ENCODE measurements around the gene UBIAD1. TPM values are rescaled to one million over a fixed set of nuclear protein-coding genes. Genes with fewer than 3 reads are reported as not detected.

Gene UBIAD1
- total and polyA plus RNA-seq, 2 of the 4 experiments (the other 2 are of a cell fraction): 6.3 to 9.5 TPM

- intact Hi-C loops (cut with micrococcal nuclease): no loop called here
- Histone ChIP-seq H2AFZ (replicated peaks; ENCODE audit: low read length, poor library complexity) (no peak overlapping the region), H3K9me1 (ENCODE audit: insufficient read depth, low read length) (no peaks in the 10 kb centered on the region), H3K9ac (ENCODE audit: low read depth, low read length) (no peak overlapping the region), H3K56ac (ENCODE audit: extremely low read depth, insufficient read depth, low read length) (no peak overlapping the region), H3K4me3 (ENCODE audit: insufficient read depth, low read depth, low read length) (no peak overlapping the region), H4K8ac (ENCODE audit: low read depth in 2 of 2, low read length in 2 of 2) (no peak overlapping the region), H2AK5ac (ENCODE audit: low read depth, low read length) (no peak overlapping the region), H4K91ac (ENCODE audit: insufficient read depth, low read depth, low read length) (no peak overlapping the region), H2BK120ac (ENCODE audit: low read depth, low read length) (no peak overlapping the region), H3K4me1 (ENCODE audit: control insufficient read depth, insufficient read depth, low read length) (no peaks in the 10 kb centered on the region), H4K5ac (ENCODE audit: low read depth, low read length) (no peak overlapping the region), H3K27me3 (ENCODE audit: control insufficient read depth, insufficient read depth, low read length) (no peaks in the 10 kb centered on the region), H3K4me2 (ENCODE audit: low read depth, low read length) (no peak overlapping the region), H3K23ac (ENCODE audit: low read depth, low read length) (no peak overlapping the region), H2BK15ac (ENCODE audit: low read depth, low read length) (no peak overlapping the region), H3K14ac (replicated peaks; ENCODE audit: low read depth, low read length) (no peak overlapping the region), H3K18ac (ENCODE audit: low read depth, low read length) (no peak overlapping the region), H3K9me3 (ENCODE audit: control insufficient read depth, insufficient read depth, low read length) (no peaks in the 10 kb centered on the region), H2BK5ac (ENCODE audit: low read depth, low read length, poor library complexity, severe bottlenecking) (no peak overlapping the region), H2BK20ac (ENCODE audit: low read depth, low read length) (no peak overlapping the region), H3K4ac (ENCODE audit: low read depth, low read length) (no peak overlapping the region), H3K36me3 (ENCODE audit: control insufficient read depth, insufficient read depth, low read length) (peaks cover 58% of the 10 kb centered on the region), H4K20me1 (ENCODE audit: insufficient read depth, low read length) (no peaks in the 10 kb centered on the region), H2AK9ac (replicated peaks; ENCODE audit: low read depth, low read length, poor library complexity) (no peak overlapping the region), H3K27ac (ENCODE audit: insufficient read depth, low read length) (no peak overlapping the region), H3K79me1 (ENCODE audit: low read depth in 1 of 2, low read length in 2 of 2) (no peaks in the 10 kb centered on the region)
- in situ Hi-C loops (cut with MboI; ENCODE audit: low sequenced_read_pairs): no loop called here
- ChIA-PET CTCF (no interaction called here), POLR2A (ENCODE audit: unreplicated experiment) (no interaction called here)
- TF ChIP-seq RCOR1 (IDR thresholded peaks at IDR 0.05; ENCODE audit: insufficient replicate concordance, low read length): no peak
- no peak for TF ChIP-seq FOS (IDR thresholded peaks at IDR 0.05; ENCODE audit: low read depth, low read length)
- no peak for TF ChIP-seq SMC3 (IDR thresholded peaks at IDR 0.05; ENCODE audit: low read depth, low read length)
- TF ChIP-seq MXI1 (IDR thresholded peaks at IDR 0.05; ENCODE audit: borderline replicate concordance, low read depth, low read length): no peak
- no peak for TF ChIP-seq CHD1 (IDR thresholded peaks at IDR 0.05; ENCODE audit: low read depth, low read length)
- TF ChIP-seq NFE2L2 (IDR thresholded peaks at IDR 0.05; ENCODE audit: low read depth, low read length): no peak
- no peak for TF ChIP-seq CTCF (conservative IDR thresholded peaks at IDR 0.05; ENCODE audit: low read depth, low read length)
- no peak for TF ChIP-seq POLR2A (IDR thresholded peaks at IDR 0.05; ENCODE audit: low read depth, low read length)
- 100% methylated on average over 4 of the region's 7 CpGs; no CpG with 5 or more reads in 1 of the 2 experiments for WGBS, 2 experiments (ENCODE audit: extremely low coverage in 2 of 2, insufficient read length in 1 of 2)
- no peak for DNase-seq
- ATAC-seq (ENCODE audit: low read depth): no peak
- dilution Hi-C loops (cut with HindIII; ENCODE audit: low sequenced_read_pairs, unreplicated experiment): no loop called here
- no TSS peak for BruUV-seq (replicated peaks)
Measured at GRCh38 chr1:11238311-11238710, 34.7 kb upstream of the UBIAD1 start.
